ENCODE measurements around the gene STK32B. TPM values are rescaled to one million over a fixed set of nuclear protein-coding genes. Genes with fewer than 3 reads are reported as not detected.

STK32B gene
- total and polyA plus RNA-seq, 2 of the 8 experiments (the other 6 are each of a cell fraction or from before 2014, with no cell fraction given) = 2.3 to 2.5 TPM

- Histone ChIP-seq H4K91ac (replicated peaks; ENCODE audit: insufficient read length, low read length) (no peak overlapping the region), H3K23ac (ENCODE audit: insufficient read length) (no peak overlapping the region), H3K14ac (ENCODE audit: insufficient read length) (no peak overlapping the region), H3K27me3 (replicated peaks in 1 of 4; ENCODE audit: control insufficient read depth in 3 of 4, extremely low read depth in 1 of 4, insufficient read depth in 3 of 4, low read length in 3 of 4) (no peaks in the 10 kb centered on the region), H3K4me1 (replicated peaks in 1 of 4; ENCODE audit: control insufficient read depth in 3 of 4, insufficient read depth in 4 of 4, low read length in 3 of 4) (no peaks in the 10 kb centered on the region), H3K18ac (ENCODE audit: extremely low read depth, low read length) (no peak overlapping the region), H3K56ac (replicated peaks; ENCODE audit: insufficient read length, low read depth, low read length) (no peak overlapping the region), H2BK120ac (replicated peaks; ENCODE audit: low read depth, low read length) (no peak overlapping the region), H3K4me2 (ENCODE audit: insufficient read depth in 1 of 2, low read depth in 2 of 2, low read length in 2 of 2) (no peak overlapping the region), H3K23me2 (ENCODE audit: low read depth, low read length) (no peaks in the 10 kb centered on the region), H3K4ac (replicated peaks; ENCODE audit: insufficient read length, low read depth, low read length) (no peak overlapping the region), H2BK20ac (ENCODE audit: low read length) (no peak overlapping the region), H2BK15ac (ENCODE audit: low read length) (no peak overlapping the region), H3K79me1 (ENCODE audit: low read depth, low read length) (no peaks in the 10 kb centered on the region), H3K9ac (replicated peaks in 1 of 4; ENCODE audit: extremely low read depth in 1 of 4, low read depth in 3 of 4, low read length in 3 of 4) (no peak overlapping the region), H2AK5ac (ENCODE audit: low read depth, low read length) (no peak overlapping the region), H3K27ac (ENCODE audit: low read depth, low read length) (no peak overlapping the region), H3K4me3 (ENCODE audit: extremely low read depth in 1 of 4, insufficient read depth in 2 of 4, low read depth in 3 of 4, low read length in 4 of 4) (no peak overlapping the region), H2BK5ac (ENCODE audit: low read depth, low read length) (no peak overlapping the region), H2BK12ac (ENCODE audit: low read depth, low read length) (no peak overlapping the region), H4K5ac (ENCODE audit: insufficient read length, low read depth, low read length) (no peak overlapping the region), H3K36me3 (ENCODE audit: control insufficient read depth in 2 of 4, insufficient read depth in 4 of 4, low read length in 3 of 4) (no peaks in the 10 kb centered on the region), H4K8ac (ENCODE audit: extremely low read depth, insufficient read depth, low read length) (no peak overlapping the region), H3K9me3 (ENCODE audit: insufficient read depth in 2 of 2, low read depth in 1 of 2, low read length in 1 of 2) (no peaks in the 10 kb centered on the region), H3K79me2 (ENCODE audit: control insufficient read depth in 1 of 2, insufficient read depth in 2 of 2, low read length in 2 of 2) (no peaks in the 10 kb centered on the region), H2AFZ (ENCODE audit: low read length) (no peak overlapping the region), H4K20me1 (replicated peaks in 1 of 2; ENCODE audit: control insufficient read depth in 1 of 2, insufficient read depth in 2 of 2, low read length in 2 of 2) (no peaks in the 10 kb centered on the region)
- FAIRE-seq (no peak), DNase-seq (ENCODE audit: low read depth in 1 of 2, low spot score in 2 of 2) (no peak)
- TF ChIP-seq NANOG (IDR thresholded peaks at IDR 0.05; ENCODE audit: insufficient read depth, low read depth, low read length, poor library complexity, severe bottlenecking) (no peak), KDM4A (IDR thresholded peaks at IDR 0.05; ENCODE audit: low read depth, low read length, severe bottlenecking) (no peak), TCF12 (IDR thresholded peaks at IDR 0.05; ENCODE audit: low read depth, low read length) (no peak)
- ChIA-PET CTCF (ENCODE audit: partially characterized antibody) (interaction anchor here (1.1 to 1.5 kb wide), 4 partner anchors 11 to 328 kb away, joined by 3 to 4 read pairs (median 3); partner anchors contain the start of gene STK32B), POLR2A (ENCODE audit: partially characterized antibody) (no interaction called here)
- WGBS, 2 experiments (ENCODE audit: extremely low coverage in 1 of 2, insufficient coverage in 1 of 2, insufficient read length in 1 of 2, insufficient replicate concordance in 2 of 2, low coverage in 1 of 2, low lambda C conversion rate in 2 of 2, missing lambda C conversion rate in 1 of 2) = 86% methylated on average over 6 of the region's 6 CpGs; no CpG with 5 or more reads in 1 of the 2 experiments
These were observed 328.6 kb downstream of the STK32B start for GRCh38 chr4:5379895-5380294.

Data from H1 (cell line).